H1 (cell line): ENCODE results near the gene BABAM2. TPM values are rescaled to one million over a fixed set of nuclear protein-coding genes. Genes with fewer than 3 reads are reported as not detected.

ENCODE experiments used
- SAP30 ChIP-seq: fragments of 300-600 bp; sonication (generic); IDR thresholded peaks from 2 replicates; pipeline ENCODE4 v1.7.1; 2012; ENCODE audit warnings: low read length, moderate library complexity, mild to moderate bottlenecking, inconsistent platforms; ENCODE audit not compliant: insufficient read depth, insufficient replicate concordance
- SP4 ChIP-seq: IDR thresholded peaks from 2 replicates; pipeline ENCODE4 v1.6.1; 2012; ENCODE audit warnings: low read length, inconsistent platforms
- USF2 ChIP-seq: IDR thresholded peaks from 2 replicates; pipeline ENCODE4 v1.6.1; 2011; ENCODE audit warnings: low read length, improper control_type of control experiment
- polyA plus RNA-seq, 7 experiments: library from polyadenylated mRNA; depleted of rRNA in 3 of 7; stranded (reverse) in 5 of 7; unstranded in 2 of 7; fragments of >200 nt in 5 of 7; fragments of 200-250 nt in 2 of 7; gene quantifications; 1 replicate in 5 of 7; 2 replicates in 1 of 7; 4 replicates in 1 of 7; pipeline versions ENCODE4 v1.2.1 to v1.2.3, GENCODE V29; 2011 to 2013; ENCODE audit warnings: missing spikeins in 2 of 7, mixed read lengths in 2 of 7
- total RNA-seq: library from RNA; stranded (reverse); fragmentation: NEBNext Ultra II Directional; extraction: Animal tissue kit (Norgen Biotek cat#: 25700); gene quantifications from 2 replicates; pipeline ENCODE4 v1.2.1, GENCODE V29; 2021

The BABAM2 gene
- total and polyA plus RNA-seq, 2 of the 8 experiments (the other 6 are each of a cell fraction or from before 2014, with no cell fraction given) = 15.8 to 20.9 TPM

- TF ChIP-seq SP4 (no peak), SAP30 (no peak), USF2 (no peak)
Measured at GRCh38 chr2:28135799-28136198, 245.3 kb downstream of the BABAM2 start (continued).
